ENCODE results near the gene IGFBP2. TPM values are rescaled to one million over a fixed set of nuclear protein-coding genes. Genes with fewer than 3 reads are reported as not detected.

The IGFBP2 gene
- total and polyA plus RNA-seq, 2 of the 13 experiments (the other 11 are each of a cell fraction or from before 2014, with no cell fraction given) = 2.0 to 5.8 TPM

- TF ChIP-seq FOXA3 (CRISPR knock-in tag; IDR thresholded peaks at IDR 0.05) (peak; percentile 24; the same call in 1 of the 2 replicates), BORCS8-MEF2B (CRISPR knock-in tag; IDR thresholded peaks at IDR 0.05) (no peak), RFX5 (IDR thresholded peaks at IDR 0.05; ENCODE audit: low read depth, low read length) (no peak), MBNL3 (CRISPR knock-in tag; conservative IDR thresholded peaks at IDR 0.05) (no peak), MXI1 (IDR thresholded peaks at IDR 0.05; ENCODE audit: borderline replicate concordance, low read depth, low read length) (no peak)
These were observed 24.8 kb downstream of the IGFBP2 start (continued) for GRCh38 chr2:216657980-216658379.

- no peak overlapping the region; a peak in 1 of 6 replicates for H3K4me3 ChIP-seq (replicated peaks in 1 of 3; ENCODE audit: insufficient read depth in 1 of 3, low read depth in 2 of 3, low read length in 3 of 3)
- ChIA-PET CTCF (ENCODE audit: low intra/inter-chr PET ratio, low total read pairs) (no interaction called here), POLR2A (interaction anchor here (0.7 to 1.9 kb wide), 2 partner anchors 86 to 160 kb away, joined by 3 to 10 read pairs; partner anchors contain the start of gene RPL37A)
- in situ Hi-C loops (cut with HindIII; ENCODE audit: extremely low pct_ligation_motif_present, low pct_unique_long_range_greater_than_20kb) = no loop called here
- peak; percentile 9; the same call in 1 of the 3 replicates for ATAC-seq
- H3K36me3 ChIP-seq (replicated peaks in 1 of 2; ENCODE audit: control insufficient read depth in 1 of 2, insufficient read depth in 2 of 2, low read length in 2 of 2) = no peaks in the 10 kb centered on the region
- H2AFZ ChIP-seq (ENCODE audit: low read length) = no peak overlapping the region
- no peak for FAIRE-seq
- H3K27me3 ChIP-seq (ENCODE audit: control insufficient read depth in 1 of 2, insufficient read depth in 2 of 2, low read length in 2 of 2) = peaks cover 0 to 24% of the 10 kb centered on the region in 2 experiments; a peak in 3 of 5 replicates
- BruUV-seq (replicated peaks) = no TSS peak
- intact Hi-C loops (cut with micrococcal nuclease; ENCODE audit: unreplicated experiment) = no loop called here
- H3K9ac ChIP-seq (ENCODE audit: insufficient read depth, low read depth, low read length) = no peak overlapping the region
- no peaks in the 10 kb centered on the region for H3K9me3 ChIP-seq (ENCODE audit: low read length)
- peak overlapping the region; percentile 29 for H3K4me2 ChIP-seq (ENCODE audit: low read depth, low read length)
- no peak for DNase-seq (ENCODE audit: low spot score)
- H4K20me1 ChIP-seq (ENCODE audit: insufficient read depth, low read length) = no peaks in the 10 kb centered on the region
- H3K4me1 ChIP-seq (ENCODE audit: insufficient read depth, low read length) = peaks cover 42% of the 10 kb centered on the region
- 9% methylated on average over 6 of the region's 6 CpGs for WGBS (ENCODE audit: low lambda C conversion rate)
- TF ChIP-seq DMAP1 (CRISPR knock-in tag; IDR thresholded peaks at IDR 0.05) = 0 out of 2 replicates have a peak, but pooled peaks have one; percentile 18
- TF ChIP-seq SALL1 (CRISPR knock-in tag; IDR thresholded peaks at IDR 0.05) = peak; percentile 25; the same call in 1 of the 2 replicates
- TF ChIP-seq MYNN (CRISPR knock-in tag; IDR thresholded peaks at IDR 0.05; ENCODE audit: low read depth) = no peak
- peak; percentile 55 for TF ChIP-seq HNF4A (CRISPR knock-in tag; IDR thresholded peaks at IDR 0.05)
- 0 out of 2 replicates have a peak, but pooled peaks have one; percentile 6 for TF ChIP-seq CEBPG (CRISPR knock-in tag; IDR thresholded peaks at IDR 0.05)
- TF ChIP-seq ZNF772 (CRISPR knock-in tag; IDR thresholded peaks at IDR 0.05) = no peak
- no peak overlapping the region for H3K27ac ChIP-seq (ENCODE audit: extremely low read length, insufficient read depth, low read length)
- no peaks in the 10 kb centered on the region for H3K79me2 ChIP-seq (ENCODE audit: insufficient read depth, low read length)
These were observed 25.5 kb downstream of the IGFBP2 start for GRCh38 chr2:216658757-216659156.
